Lung (tissue), 12 donors: ENCODE measurements around the gene C14orf119. TPM values are rescaled to one million over a fixed set of nuclear protein-coding genes. Genes with fewer than 3 reads are reported as not detected.

Source experiments
- ATAC-seq: fragments of 200-7000 bp; cut with Tn5 transposase; one replicate; pipeline ENCODE4 v1.9.1; 2020; ENCODE audit warnings: moderate number of reproducible peaks; ENCODE audit not compliant: insufficient read depth, low FRiP score
- DNase-seq, 3 donors: peaks; one replicate each; pipeline ENCODE4 v3.0.0-alpha.2; 2013 to 2017
- H3K27ac ChIP-seq, 2 donors: one replicate each; pipeline ENCODE4 v1.5.1; 2013; ENCODE audit warnings: mild to moderate bottlenecking in 2 of 2, moderate library complexity in 2 of 2, control low read depth in 1 of 2, inconsistent platforms in 1 of 2, low read depth in 1 of 2, low read length in 1 of 2
- H3K27me3 ChIP-seq, 3 donors: one replicate each; pipeline ENCODE4 v1.5.1; 2013; ENCODE audit warnings: low read length in 2 of 3; ENCODE audit not compliant: control insufficient read depth in 3 of 3, insufficient read depth in 3 of 3
- H3K36me3 ChIP-seq, 4 donors: one replicate each; pipeline ENCODE4 v1.5.1; 2013; ENCODE audit warnings: low read length in 4 of 4, mild to moderate bottlenecking in 1 of 4, moderate library complexity in 1 of 4; ENCODE audit not compliant: control insufficient read depth in 4 of 4, insufficient read depth in 4 of 4
- H3K4me1 ChIP-seq, 5 donors: one replicate each; pipeline ENCODE4 v1.5.1; 2013; ENCODE audit warnings: low read length in 5 of 5, mild to moderate bottlenecking in 2 of 5, moderate library complexity in 1 of 5; ENCODE audit not compliant: control insufficient read depth in 5 of 5, insufficient read depth in 5 of 5
- H3K4me3 ChIP-seq: one replicate; pipeline ENCODE4 v1.5.1; 2013; ENCODE audit warnings: mild to moderate bottlenecking, control low read depth, moderate library complexity
- H3K9ac ChIP-seq, 2 donors: one replicate each; pipeline ENCODE4 v1.5.1; 2013; ENCODE audit warnings: low read length in 2 of 2, control low read depth in 1 of 2; ENCODE audit not compliant: insufficient read depth in 1 of 2
- H3K9me3 ChIP-seq, 4 donors: one replicate each; pipeline ENCODE4 v1.5.1; 2013; ENCODE audit warnings: low read length in 3 of 4, mild to moderate bottlenecking in 1 of 4, moderate library complexity in 1 of 4; ENCODE audit not compliant: control insufficient read depth in 4 of 4, insufficient read depth in 3 of 4
- WGBS, 2 donors: extraction: QIAGEN DNeasy Blood & Tissue Kit; methylation state at CpG; one replicate each; pipeline ENCODE4 v1.1.7; 2013; 5-methylcytosine and 5-hydroxymethylcytosine counted together
- polyA plus RNA-seq, 2 donors: library from polyadenylated mRNA; stranded (reverse); fragments of 200-250 nt; gene quantifications; one replicate each; pipeline ENCODE4 v1.2.1, GENCODE V29; 2013
- total RNA-seq, 2 donors: library from RNA; depleted of rRNA in 1 of 2; stranded (reverse); fragments of >200 nt in 1 of 2; gene quantifications; one replicate each; pipeline ENCODE4 v1.2.1, GENCODE V29; 2014 to 2021
- TF ChIP-seq, protein P1 (sequence below): IDR thresholded peaks from 2 replicates; pipeline ENCODE4 v1.5.1; 2012; ENCODE audit warnings: mild to moderate bottlenecking; ENCODE audit errors: control extremely low read depth, extremely low read depth
- donor health status: control.
- donor health status: control.
- donor health status: Bipolar disorder and iron deficiency.
- donor health status: healthy.
- donor health status: DM: yes; HTN: yes; CAD: no.

The C14orf119 gene
- total and polyA plus RNA-seq, 4 donors, result 23.9 to 64.9 (median 41.4) TPM

DNA sequence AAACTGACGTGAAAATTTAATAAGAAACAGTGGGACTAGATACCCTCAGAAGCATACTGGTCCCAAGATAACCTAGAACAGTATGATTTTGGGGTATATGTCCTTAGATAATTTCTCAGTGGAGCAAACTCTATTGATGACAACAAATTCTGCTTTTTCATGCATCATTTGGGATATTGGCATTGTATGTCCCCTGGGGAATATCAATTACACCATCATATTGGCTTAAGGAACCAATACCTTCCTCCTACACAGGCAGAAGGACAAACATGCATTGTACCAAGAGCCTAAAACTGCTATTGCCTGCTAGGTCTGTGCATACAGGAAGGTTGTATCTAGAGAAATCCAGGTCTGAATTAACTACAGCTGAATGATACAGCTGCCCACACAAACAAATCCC lies 20.4 kb upstream of the C14orf119 start:
- DNase-seq (no peak), ATAC-seq (no peak)
- H3K4me1 ChIP-seq, result peaks cover 0 to 19% (median 15%) of the 10 kb centered on the region in 5 donors
- H3K27ac ChIP-seq, result no peak overlapping the region
- H3K4me3 ChIP-seq, result no peak overlapping the region
- H3K27me3 ChIP-seq, result no peaks in the 10 kb centered on the region
- 94 to 100% methylated on average over 1 of the region's 1 CpG for WGBS, 2 donors
- TF ChIP-seq, protein P1, sequence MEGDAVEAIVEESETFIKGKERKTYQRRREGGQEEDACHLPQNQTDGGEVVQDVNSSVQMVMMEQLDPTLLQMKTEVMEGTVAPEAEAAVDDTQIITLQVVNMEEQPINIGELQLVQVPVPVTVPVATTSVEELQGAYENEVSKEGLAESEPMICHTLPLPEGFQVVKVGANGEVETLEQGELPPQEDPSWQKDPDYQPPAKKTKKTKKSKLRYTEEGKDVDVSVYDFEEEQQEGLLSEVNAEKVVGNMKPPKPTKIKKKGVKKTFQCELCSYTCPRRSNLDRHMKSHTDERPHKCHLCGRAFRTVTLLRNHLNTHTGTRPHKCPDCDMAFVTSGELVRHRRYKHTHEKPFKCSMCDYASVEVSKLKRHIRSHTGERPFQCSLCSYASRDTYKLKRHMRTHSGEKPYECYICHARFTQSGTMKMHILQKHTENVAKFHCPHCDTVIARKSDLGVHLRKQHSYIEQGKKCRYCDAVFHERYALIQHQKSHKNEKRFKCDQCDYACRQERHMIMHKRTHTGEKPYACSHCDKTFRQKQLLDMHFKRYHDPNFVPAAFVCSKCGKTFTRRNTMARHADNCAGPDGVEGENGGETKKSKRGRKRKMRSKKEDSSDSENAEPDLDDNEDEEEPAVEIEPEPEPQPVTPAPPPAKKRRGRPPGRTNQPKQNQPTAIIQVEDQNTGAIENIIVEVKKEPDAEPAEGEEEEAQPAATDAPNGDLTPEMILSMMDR, result no peak
- no peaks in the 10 kb centered on the region for H3K9me3 ChIP-seq
- no peak overlapping the region for H3K9ac ChIP-seq
- H3K36me3 ChIP-seq, result peaks cover 38 to 63% (median 40%) of the 10 kb centered on the region in 4 donors

DNA sequence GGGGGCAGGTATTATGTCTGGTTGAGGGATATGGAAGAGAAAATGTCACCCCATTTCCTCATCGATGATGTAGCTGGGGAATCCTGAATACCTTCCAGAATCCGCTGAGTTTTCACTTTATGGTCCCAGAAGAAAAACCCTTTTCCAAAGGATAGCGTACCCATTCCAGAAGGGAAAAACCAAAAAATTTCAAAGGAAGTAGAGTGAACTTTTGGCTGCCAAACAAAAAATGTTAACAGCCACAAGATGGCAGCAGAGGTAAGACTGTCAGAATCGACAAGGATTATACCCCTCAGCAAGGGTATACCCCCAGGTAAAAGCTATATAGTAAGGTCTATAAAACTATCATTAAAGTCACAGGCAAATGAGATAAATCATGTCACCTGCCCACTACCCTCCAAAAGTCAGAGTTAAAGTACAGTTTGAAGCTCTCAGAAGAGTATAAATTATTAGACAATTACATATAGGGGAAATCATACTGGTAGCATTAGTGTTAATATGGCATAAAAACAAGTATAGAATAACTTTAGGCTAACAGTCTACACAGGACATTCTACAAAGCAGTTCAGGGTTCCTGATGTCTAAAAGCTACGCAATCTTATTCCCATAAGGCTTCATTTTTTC lies 18.4 kb upstream of the C14orf119 start:
- TF ChIP-seq, protein P1, result peak; percentile 30
- no peaks in the 10 kb centered on the region for H3K27me3 ChIP-seq
- ATAC-seq, result no peak
- peaks cover 0 to 9% (median 5%) of the 10 kb centered on the region in 5 donors for H3K4me1 ChIP-seq
- WGBS, 2 donors, result 68 to 76% methylated on average over 5 of the region's 5 CpGs
- H3K9me3 ChIP-seq, result no peaks in the 10 kb centered on the region
- H3K4me3 ChIP-seq, result no peak overlapping the region
- H3K27ac ChIP-seq, result peak overlapping the region in 1 of 2 donors; percentile 26
- H3K36me3 ChIP-seq, result peaks cover 48 to 80% (median 52%) of the 10 kb centered on the region in 4 donors
- no peak overlapping the region for H3K9ac ChIP-seq
- peak in 2 of 3 donors; percentile 49 to 54 for DNase-seq

DNA sequence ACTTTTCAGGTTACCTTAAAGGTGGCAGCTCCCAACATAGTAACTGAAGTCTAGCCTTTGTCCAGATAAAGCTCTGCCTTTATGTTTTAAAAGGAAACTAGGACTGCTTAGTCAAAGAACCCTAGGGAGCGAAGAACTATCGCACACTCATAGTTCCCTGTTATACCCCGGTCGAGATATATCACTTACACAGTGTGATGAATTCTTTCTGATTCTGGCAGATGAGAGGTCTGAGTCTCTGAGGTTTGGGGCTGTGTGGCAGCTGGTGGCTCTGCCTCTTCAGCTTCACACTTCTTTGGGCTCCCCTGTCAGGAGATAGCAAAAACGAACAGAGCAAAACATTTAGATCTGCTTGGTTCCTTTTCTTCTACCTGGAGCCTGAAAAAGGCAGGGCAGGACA lies 17.3 kb upstream of the C14orf119 start:
- 89% methylated on average over 5 of the region's 5 CpGs for WGBS, 2 donors
- peaks cover 45 to 75% (median 52%) of the 10 kb centered on the region in 4 donors for H3K36me3 ChIP-seq

More for the DNA sequence above, 17.3 kb upstream of the C14orf119 start:
- DNase-seq (no peak), ATAC-seq (no peak)
- Histone ChIP-seq H3K27me3 (no peaks in the 10 kb centered on the region), H3K9me3 (no peaks in the 10 kb centered on the region), H3K4me3 (no peak overlapping the region), H3K4me1 (no peaks in the 10 kb centered on the region), H3K9ac (no peak overlapping the region), H3K27ac (peak overlapping the region; percentile 13 to 84)
- TF ChIP-seq, protein P1, result no peak
